NCI-H446 treated with DMSO at 0.1 percent for 48 hours (cell line): ENCODE results near the gene HEXD.
"Not testable (repeated sequence)": the region's sequence is repeated elsewhere in the genome, so short reads cannot be mapped to it uniquely, and the experiment has no call there.

Experiments used
- DNase-seq: peaks from one replicate; lab custom pipeline; 2025; lab: John Stamatoyannopoulos, UW

HEXD gene

GRCh38 chr17:82382220-82382932 lies 35.8 kb upstream of the HEXD start:
- not testable (repeated sequence) for DNase-seq

GRCh38 chr17:82382933-82383255 lies 35.3 kb upstream of the HEXD start:
- no peak for DNase-seq

- no peak for DNase-seq
These were observed 34.7 kb upstream of the HEXD start for GRCh38 chr17:82383411-82383810.

- no peak for DNase-seq
These were observed 34.0 kb upstream of the HEXD start for GRCh38 chr17:82384051-82384729.

GRCh38 chr17:82384730-82385481 lies 33.2 kb upstream of the HEXD start:
- no peak for DNase-seq

GRCh38 chr17:82385559-82386254 lies 32.4 kb upstream of the HEXD start:
- no peak for DNase-seq

- no peak for DNase-seq
These were observed 31.8 kb upstream of the HEXD start for GRCh38 chr17:82386255-82386831.

- no peak for DNase-seq
These were observed 31.1 kb upstream of the HEXD start for GRCh38 chr17:82386881-82387704.

GRCh38 chr17:82387705-82388106 lies 30.4 kb upstream of the HEXD start:
- no peak for DNase-seq

- no peak for DNase-seq
These were observed 29.8 kb upstream of the HEXD start for GRCh38 chr17:82388223-82388921.

GRCh38 chr17:82388922-82389283 lies 29.2 kb upstream of the HEXD start:
- no peak for DNase-seq

- no peak for DNase-seq
These were observed 28.8 kb upstream of the HEXD start for GRCh38 chr17:82389379-82389778.

- DNase-seq = no peak
These were observed 27.9 kb upstream of the HEXD start for GRCh38 chr17:82390015-82390859.

- DNase-seq = no peak
These were observed 27.2 kb upstream of the HEXD start for GRCh38 chr17:82390860-82391435.

GRCh38 chr17:82391496-82392066 lies 26.6 kb upstream of the HEXD start:
- DNase-seq = no peak

GRCh38 chr17:82392209-82392920 lies 25.8 kb upstream of the HEXD start:
- no peak for DNase-seq

- DNase-seq = no peak
These were observed 25.2 kb upstream of the HEXD start for GRCh38 chr17:82392941-82393340.

GRCh38 chr17:82394278-82394677 lies 23.9 kb upstream of the HEXD start:
- DNase-seq = no peak
